Activated CD4-positive, alpha-beta T cell treated with anti-CD3 and anti-CD28 coated beads, Interleukin-2, amount 50 U/mL, for 24 hours (primary cell): Measurements from ENCODE around the gene ARRDC2.
"Not testable (repeated sequence)": the region's sequence is repeated elsewhere in the genome, so short reads cannot be mapped to it uniquely, and the experiment has no call there.

ENCODE experiments used
- DNase-seq, 2 donors: peaks; one replicate each; pipeline ENCODE4 v3.0.0-alpha.2; 2020; ENCODE audit warnings: low read depth in 1 of 2, low spot score in 1 of 2

The ARRDC2 gene

DNA sequence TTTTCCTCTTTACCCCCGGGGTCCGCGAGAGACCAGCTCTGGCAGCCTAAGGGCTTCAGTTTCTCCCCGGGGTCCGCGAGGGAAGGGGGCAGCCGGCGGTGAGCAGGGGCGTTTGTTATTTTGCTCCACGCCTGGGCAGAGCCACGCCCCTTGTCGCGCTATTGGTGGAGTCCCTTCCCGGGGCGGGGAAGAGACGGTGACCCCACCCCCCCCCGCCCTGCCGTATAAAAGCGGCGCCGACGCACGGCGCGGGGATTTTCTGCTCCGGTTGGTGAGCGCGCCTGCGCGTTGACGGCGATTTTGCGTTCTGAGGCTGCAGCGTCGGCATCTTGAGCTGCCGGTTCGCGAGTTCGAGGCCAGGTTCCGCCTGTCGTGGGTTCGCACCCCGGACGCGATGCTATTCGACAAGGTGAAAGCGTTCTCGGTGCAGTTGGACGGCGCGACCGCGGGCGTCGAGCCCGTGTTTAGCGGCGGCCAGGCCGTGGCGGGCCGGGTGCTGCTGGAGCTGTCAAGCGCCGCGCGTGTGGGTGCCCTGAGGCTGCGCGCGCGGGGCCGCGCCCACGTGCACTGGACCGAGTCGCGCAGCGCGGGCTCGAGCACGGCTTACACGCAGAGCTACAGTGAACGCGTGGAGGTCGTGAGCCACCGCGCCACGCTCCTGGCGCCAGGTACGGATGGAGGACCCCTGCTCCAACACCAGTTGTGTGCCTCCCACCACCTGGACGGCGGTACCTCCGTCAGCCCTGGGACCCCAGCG lies at the start of gene ARRDC2:
ARRDC2 (plus strand) TSS at position 254 of the 757 bp plus-strand sequence; CDS start at position 395, 141 bp downstream.
- DNase-seq = peak; percentile 69 to 84

GRCh38 chr19:17963936-17964691 lies 43.9 kb upstream of the ARRDC2 start:
- DNase-seq = no peak

DNA sequence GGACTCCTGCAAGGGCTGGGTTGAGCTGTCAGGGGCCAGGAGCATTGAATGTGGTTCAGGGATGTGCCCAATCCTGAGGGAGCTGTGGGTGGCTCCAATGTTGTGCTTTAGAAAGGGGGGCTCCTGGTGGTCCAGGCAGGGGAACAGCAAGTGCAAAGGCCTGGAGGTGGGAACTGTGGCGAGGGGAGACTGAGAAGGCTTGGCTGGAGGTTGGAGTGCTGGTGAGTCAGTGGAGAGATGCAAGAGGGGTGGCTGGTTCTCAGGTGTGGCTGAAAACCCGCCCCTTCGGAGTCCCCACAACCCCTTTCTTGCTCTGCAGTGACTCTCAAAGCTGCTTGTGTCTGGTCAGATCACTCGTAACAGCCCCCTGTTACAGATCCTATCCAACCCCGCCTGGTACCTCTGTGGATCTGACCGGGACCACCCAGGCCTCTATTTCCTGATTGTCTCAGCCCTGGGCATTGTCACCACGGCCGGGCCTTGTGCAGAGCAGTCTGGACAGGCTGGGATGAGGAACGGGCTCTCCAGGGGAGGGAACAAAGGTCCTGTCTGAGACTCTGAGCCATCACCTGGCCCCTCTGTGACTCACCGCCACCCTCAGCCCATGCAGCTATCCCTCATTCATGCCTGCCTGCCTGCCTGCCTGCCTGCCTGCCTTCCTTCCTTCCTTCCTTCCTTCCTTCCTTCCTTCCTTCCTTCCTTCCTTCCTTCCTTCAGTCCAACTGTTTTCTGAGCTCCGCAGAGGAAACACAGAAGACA lies 42.4 kb upstream of the ARRDC2 start:
- no peak for DNase-seq

GRCh38 chr19:17966129-17966483 lies 41.9 kb upstream of the ARRDC2 start:
- DNase-seq = no peak

DNA sequence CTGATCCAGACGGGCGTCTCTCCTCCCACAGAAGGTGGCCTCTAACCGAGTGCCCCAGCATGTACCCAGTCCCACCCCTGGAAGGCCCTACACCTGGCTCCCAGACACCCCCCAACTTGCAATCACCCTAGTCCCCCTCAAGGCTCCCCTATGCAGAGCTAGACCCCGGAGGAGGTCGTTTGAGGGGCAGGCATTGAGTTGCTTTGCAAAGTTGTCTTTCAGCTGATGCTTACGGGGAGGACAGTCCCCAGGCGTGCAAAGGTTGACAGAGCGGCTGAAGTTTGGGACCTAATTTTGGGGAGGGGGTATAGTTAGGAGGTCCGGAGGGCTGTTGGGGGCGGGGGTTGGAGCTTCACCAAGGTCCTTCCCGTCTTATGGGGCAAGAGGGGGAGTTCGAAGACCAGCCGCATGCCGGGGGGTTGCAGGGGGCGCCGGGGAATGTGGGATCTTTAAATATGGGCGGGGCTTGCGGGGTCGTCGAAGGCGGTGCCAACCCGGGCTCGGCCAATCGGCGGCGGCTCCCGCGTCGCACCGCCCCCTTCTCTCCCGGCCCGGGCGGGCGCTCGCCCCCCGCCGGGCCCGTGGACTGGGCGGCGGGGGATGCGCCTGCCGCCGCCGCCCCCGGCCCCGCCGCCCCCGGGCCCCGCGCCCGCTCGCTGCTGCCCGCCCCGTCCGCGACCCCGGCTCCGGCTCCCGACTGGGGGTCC lies 41.3 kb upstream of the ARRDC2 start, which contains the start of gene KCNN1:
KCNN1 (plus strand) TSS at position 558 of the 707 bp plus-strand sequence. CDS start 6,782 bp downstream, outside the sequence.
- no peak for DNase-seq

DNA sequence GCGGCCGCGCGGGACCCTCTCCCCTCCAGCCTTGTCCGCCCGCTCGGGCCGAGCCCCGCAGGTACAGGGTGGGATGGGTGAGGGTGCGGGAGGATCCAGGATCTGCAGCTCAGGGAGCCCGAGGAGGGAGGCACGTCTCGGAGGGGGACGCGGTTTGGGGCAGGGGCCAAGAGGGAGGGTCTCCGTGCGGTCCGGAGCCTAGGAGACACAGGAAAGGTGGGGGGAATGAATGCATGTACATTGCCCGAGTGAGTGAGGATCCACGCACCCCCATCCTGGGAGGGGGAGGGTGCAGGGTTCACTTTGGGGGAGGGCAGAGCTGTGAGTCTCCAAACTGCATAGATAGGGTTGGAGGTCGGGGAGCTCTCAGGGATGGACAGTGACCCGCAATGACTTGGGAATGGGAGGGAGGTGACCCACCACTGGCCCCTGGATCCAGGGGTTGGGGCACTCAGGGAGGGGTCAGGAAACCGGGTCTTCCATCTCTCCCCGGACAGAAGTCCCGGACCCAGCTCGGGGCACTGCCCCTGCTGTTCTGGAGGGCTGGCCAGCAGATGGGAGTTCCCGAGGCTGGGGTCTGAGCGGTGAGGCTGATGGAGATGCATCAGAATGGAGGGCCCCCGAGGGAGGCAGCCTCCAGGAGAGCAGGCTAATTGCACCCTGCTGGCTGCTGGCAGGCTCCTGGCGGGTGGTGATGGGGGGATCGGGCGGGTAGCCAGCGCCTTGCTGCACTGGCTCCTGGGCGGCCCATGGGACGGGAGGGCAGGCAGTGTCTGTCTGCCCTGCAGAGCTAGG lies 40.5 kb upstream of the ARRDC2 start:
- no peak for DNase-seq

DNA sequence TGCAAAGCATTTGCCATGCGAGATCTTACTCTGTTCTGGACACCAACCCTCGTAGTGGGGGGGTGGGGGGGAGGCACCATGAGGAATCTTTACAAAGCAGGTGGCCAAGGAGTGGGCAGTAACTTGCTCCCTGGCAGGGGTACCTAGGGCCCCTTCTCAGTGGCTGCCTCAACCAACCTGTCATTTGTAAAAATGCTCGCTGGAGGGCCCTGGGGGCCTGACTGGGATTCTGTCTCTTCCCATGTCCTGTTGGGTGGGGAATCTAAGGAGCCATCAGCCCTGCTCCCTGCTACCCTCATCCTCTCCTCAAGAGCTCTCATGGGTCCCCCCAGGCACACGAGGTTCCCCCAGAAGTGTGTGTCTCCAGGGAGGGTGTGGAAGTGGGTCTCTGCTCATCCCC lies 39.6 kb upstream of the ARRDC2 start:
- DNase-seq = no peak

DNA sequence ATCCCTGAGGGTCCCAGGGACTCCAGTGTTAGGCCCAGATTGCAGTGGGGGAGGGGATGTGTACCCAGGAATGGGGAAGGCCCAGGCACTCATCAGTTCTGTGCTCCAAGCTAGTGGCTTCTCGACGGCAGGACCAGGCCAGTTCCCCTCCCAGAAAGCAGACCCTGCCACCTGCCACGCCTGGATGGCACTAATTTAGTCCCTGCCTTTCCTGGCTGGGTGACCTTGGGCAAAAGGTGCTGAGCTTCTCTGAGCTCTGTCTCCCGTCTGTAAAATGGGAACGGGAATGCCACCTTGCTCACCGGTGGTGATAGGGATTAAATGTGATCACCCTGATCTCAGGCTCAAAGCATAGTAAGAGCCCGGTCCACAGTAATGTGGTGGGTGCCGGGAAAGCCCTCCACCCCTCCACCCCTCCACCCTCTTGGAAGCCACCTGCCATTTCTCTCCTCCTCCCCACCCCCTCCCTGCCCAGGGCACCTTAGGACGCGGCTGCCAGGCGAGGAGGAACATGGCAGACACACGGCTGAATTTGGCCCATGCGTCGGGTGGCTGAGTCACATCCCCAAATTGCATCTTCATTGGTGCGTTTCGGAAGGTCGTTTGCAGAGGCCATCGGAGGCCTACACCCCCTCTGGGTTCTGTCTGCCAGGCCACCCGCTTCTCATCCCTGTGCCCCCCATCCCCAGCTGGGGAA lies 38.7 kb upstream of the ARRDC2 start:
- no peak for DNase-seq

DNA sequence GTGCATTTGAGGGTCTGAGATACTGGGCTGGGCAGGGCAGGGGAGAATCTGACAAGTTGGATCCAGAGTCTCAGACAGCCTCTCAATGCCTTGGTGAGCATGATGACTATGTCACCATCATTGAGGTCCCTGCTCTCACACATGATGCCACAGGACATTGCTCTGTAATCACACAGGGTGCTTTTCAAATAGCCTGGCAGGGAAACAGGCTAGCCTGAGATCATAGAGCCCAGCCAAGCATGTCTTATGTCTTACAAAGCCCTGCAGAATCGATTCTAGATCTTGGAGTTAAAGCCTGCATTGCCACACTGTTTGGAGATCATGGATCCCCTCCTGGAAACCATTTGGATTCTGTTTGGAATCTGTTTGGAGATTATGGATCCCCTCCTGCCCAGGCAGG lies 35.7 kb upstream of the ARRDC2 start:
- no peak for DNase-seq

- DNase-seq = no peak
These were observed 34.2 kb upstream of the ARRDC2 start for GRCh38 chr19:17973759-17974158.

DNA sequence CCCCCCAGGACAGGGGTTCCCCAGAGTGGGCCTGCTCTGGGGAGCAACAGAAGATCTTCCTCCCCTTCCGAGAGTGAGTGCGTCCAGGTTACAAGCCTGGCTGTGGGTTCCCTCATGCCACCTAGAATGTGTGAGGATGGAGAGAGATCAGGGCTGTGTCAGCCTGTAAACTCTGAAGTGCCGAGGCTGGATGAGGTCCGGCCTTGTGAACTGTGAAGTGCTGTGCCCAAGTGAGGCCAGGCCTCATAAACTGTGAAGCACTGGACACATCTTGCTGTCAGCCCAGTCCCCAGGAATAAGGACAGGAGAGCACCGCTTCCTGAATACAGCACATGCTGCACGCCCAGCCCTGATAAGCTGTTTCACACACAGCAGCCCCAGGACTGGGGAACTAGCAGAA lies 33.4 kb upstream of the ARRDC2 start:
- DNase-seq = no peak

DNA sequence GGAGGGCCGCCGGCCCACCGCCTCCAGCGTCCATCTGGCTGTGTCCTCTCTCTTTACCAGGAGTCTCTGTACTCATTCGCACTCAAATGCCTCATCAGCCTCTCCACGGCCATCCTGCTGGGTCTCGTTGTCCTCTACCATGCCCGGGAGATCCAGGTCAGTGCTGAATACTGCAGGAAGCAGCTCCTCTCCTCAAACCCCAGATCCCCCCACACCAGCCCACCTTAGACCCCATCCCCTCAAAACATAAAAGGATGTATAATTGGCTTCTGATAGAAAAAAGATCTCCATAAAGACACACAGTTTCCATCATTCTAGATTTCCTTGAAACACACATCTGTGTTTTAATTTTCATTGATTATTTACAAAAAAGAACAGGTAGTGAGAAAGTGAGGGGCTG lies 32.9 kb upstream of the ARRDC2 start:
- DNase-seq = no peak

DNA sequence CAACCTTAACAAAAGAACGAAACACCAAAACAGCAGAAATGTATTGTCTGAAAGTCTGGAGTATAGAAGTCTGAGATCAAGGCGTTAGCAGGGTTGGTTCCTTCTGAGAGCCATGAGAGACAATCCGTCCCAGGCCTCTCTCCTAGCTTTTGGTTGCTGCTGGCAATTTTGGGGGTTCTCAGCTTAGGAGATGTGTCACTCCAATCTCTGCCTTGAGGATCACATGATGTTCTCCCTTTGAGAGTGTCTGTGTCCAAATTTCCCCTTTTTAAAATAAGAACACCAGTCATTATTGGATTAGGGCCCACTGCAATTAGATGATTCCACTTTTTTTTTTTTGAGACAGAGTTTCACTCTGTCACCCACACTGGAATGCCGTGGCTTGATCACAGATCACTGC lies 30.9 kb upstream of the ARRDC2 start:
- no peak for DNase-seq

GRCh38 chr19:17977488-17977887 lies 30.5 kb upstream of the ARRDC2 start:
- DNase-seq = no peak

GRCh38 chr19:17981611-17982010 lies 26.4 kb upstream of the ARRDC2 start:
- no peak for DNase-seq

DNA sequence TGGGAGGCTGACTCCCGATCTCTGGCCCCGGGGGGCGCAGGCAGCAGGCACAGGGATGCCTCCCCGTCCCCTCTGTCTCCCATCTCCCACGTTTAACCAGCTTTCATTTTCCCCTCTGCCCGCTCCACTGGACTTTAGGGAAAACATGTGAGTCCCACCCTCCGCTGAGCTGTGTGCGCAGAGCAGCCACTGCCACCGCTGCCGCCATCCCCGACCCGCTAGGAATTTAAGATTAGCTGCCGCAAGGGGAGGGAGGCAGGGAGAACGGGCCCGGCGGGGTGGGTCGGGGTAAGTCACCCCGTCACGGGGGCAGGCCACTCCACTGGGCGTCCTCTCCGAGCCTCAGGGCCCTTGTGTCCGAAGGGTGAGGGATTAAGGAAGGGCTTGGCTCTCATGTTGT lies 25.5 kb upstream of the ARRDC2 start:
- DNase-seq = no peak

- DNase-seq = no peak
These were observed 22.7 kb upstream of the ARRDC2 start for GRCh38 chr19:17985037-17985818.

DNA sequence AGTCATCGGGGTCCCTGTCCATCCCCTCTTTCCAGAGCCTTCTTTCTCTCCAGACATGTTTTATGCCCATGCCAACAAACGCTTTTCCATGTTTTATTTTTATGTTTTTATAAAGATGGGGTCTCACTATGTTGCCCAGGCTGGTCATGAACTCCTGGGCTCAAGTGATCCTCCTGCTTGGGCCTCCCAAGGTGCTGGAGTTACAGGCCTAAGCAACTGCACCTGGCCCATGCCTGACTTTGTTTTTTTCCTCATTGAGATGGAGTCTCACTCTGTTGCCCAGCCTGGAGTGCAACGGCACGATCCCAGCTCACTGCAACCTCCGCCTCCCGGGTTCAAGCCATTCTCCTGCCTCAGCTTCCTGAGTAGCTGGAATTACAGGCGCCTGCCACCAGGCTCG lies 21.4 kb upstream of the ARRDC2 start:
- not testable (repeated sequence) for DNase-seq

DNA sequence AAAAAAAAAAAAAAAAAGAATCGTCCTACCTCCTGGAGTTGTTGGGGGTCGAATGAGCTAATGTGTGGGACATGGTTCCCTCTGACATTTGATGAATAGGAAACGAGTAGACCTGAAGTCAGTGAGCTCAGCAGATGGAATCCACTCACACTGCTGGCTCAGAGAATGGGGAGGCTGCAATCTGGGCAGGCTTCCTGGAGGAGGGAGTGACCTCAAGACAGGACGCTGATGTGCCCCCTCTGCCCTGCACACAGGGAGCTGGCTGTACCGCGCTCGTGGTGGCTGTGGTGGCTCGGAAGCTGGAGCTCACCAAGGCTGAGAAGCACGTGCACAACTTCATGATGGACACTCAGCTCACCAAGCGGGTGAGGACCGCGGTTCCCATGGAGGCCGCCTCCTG lies 19.8 kb upstream of the ARRDC2 start:
- no peak for DNase-seq
